Right renal cortex interstitium (tissue), 3 donors: ENCODE data around the gene BANK1. TPM values are rescaled to one million over a fixed set of nuclear protein-coding genes. Genes with fewer than 3 reads are reported as not detected.

Experiments
- DNase-seq, 3 donors: peaks; one replicate each; pipeline ENCODE4 v3.0.0-alpha.2; 2013; ENCODE audit warnings: low read depth in 3 of 3, low spot score in 2 of 3
- polyA plus RNA-seq, 3 donors: library from polyadenylated mRNA; unstranded; fragments of 120-200 nt; gene quantifications; one replicate each; pipeline ENCODE4 v1.2.1, GENCODE V29; 2013; ENCODE audit not compliant: insufficient read length in 3 of 3

Gene BANK1
- polyA plus RNA-seq, 3 donors, result 3.1 to 4.2 (median 3.2) TPM

DNA sequence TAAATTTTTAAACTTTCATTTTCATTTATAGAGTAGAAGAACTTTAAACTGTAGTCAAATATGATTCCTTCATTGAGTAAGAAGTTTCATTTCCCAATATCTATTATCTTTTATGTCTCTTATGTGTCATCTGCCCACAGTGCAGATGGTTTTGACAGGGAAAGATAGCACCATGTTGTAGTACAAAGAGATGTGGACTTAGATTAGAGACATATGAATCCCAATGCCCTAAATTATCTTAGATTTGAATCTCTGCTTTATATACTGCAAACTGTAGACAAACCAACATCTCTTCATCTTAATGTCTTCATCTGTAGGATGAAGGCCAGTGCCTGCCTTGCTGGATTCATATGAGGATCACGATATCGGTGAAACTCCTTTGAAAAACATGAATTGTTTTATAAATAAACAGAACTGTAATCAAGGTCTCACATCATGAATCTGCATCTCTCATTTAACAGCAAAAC lies 217.5 kb downstream of the BANK1 start:
- DNase-seq, result no peak

DNA sequence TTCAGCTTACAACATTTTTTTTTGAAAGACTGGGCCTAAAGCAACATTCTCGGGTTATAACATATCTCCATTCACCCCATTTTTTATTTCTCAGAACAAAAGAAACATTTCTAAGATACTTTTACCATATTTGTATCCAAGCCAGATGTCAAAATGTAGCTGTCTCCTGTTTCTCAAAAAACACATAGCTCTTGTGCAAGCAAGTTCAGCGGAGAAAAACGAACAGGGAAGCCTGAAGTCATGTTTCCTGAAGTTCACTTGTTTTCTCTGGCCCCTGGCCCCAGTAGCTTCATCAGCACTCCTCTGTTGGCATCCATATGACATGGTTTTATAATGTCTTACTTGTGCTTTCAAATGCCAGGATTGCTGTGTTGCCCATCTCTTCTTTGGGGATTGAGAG lies 218.2 kb downstream of the BANK1 start:
- DNase-seq, result no peak

DNA sequence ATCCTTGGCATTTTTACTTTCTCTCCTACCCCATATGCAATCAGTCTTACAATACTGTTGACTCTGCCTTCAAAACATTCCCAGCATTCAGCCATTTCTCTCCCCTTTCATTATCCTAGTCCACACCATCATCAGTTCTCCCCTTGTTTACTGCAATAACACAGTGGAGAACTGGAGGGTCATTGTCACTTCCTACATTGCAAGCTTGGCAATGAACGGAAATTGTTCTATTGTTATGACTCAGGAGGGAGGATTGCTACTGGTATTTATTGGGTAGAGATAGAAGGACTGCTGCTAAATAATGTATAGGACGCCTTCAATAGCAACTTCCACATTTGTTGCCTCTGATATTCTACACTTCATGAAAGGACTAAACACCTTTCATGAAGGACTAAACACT lies 231.8 kb downstream of the BANK1 start:
- DNase-seq, result no peak

DNA sequence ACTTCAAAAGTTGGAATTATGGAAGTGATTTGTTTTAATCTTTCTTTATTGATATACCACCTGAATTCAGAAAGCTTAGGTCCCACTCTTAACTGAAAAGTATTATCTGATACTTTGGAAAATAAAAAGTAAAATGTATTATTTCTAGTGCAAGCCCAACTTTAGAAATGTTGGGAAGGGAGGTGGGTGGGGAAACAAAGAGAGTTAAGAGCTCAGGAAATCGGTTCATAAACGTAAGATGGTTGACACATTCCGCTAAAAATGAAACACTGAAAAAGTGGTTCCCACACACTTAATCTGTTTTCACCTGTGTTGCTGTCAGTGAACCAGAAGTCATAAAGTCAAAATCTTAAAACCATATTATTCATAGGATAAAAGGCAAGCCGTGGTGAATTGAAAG lies 237.4 kb downstream of the BANK1 start:
- no peak for DNase-seq

DNA sequence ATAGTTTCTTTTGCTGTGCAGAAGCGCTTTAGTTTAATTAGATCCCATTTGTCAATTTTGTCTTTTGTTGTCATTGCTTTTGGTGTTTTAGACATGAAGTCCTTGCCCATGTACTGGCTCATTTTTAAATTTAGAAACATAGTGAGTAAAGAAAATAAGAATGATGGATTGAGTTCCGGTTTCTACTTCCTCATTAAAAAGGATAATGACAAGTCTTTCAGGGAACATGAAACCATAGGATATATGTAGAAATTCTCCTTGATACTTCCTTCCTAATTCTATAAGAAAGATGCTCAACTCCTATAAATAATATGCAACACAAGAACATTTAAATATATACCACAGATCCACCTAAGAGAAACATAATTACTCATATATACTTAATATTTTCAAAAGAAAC lies 240.9 kb downstream of the BANK1 start:
- DNase-seq, result no peak

DNA sequence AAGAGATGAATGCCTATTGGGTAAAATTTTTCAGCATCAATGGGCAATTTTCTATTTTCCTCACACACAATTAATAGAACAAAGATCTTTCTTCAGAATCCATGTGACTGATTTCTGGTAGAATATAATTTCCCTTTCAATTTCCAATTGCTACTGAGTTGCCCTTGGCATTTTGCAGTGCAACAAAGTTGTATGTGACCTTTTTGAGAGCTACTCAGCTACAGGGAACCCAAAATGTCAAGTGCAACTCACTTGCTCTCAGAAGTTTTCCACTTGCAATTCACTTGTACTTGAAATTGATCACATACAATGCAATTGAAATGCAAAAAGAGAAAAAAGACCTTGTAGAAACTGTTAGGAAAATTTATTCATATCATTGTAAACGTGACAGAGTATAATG lies 245.5 kb downstream of the BANK1 start:
- DNase-seq, result no peak

DNA sequence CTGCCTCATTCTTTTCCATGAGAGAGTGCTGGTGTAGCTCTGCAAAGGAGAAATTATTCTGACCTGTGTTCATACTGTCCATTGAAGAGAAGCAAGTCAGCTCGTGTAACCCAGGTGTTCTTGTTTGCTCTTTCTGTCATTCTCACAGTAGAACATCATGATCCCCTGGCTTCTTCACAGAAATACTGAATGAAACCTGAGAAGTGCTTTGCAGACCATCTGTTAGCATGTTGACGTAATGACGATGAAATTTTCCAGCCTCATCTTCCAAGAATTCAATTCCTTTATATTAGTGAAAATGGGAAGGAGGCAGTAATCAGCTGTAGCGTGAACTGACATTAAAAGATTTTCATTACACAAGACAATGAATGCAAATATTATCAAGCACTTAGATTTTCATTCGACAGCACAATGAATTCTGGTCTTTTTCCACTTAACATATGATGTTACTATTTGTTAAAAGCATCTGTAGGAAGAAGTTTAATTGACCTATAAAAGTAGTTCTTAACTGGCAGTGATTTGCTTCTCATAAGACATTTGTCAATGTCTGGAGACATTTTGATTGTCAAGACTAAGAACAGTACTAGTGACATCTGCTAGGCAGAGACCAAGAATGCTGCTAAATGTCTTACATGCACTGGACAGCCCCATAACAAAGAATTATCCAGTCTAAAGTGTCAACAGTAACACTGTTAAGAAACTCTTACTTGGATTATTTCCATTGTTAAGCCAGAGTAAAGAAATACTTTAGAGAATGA lies 246.3 kb downstream of the BANK1 start:
- no peak for DNase-seq

DNA sequence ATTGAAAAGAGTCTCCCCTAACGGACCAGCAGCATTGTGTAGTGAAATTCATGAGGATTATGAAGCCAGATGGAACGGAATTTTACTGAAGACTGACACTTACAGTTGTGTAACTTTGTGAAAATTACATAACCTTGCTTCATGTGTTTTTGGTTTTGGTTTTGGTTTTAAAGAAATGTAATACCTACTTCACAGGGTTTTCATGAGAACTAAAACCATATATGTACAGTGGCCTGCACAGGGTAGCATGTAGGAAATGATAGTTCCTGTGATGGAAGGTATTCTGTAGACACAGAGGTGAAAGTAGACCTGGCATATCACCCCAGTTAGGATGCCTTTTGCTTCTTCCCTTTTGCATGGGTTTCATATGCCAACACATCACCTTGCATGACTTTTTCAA lies 247.0 kb downstream of the BANK1 start:
- no peak for DNase-seq

DNA sequence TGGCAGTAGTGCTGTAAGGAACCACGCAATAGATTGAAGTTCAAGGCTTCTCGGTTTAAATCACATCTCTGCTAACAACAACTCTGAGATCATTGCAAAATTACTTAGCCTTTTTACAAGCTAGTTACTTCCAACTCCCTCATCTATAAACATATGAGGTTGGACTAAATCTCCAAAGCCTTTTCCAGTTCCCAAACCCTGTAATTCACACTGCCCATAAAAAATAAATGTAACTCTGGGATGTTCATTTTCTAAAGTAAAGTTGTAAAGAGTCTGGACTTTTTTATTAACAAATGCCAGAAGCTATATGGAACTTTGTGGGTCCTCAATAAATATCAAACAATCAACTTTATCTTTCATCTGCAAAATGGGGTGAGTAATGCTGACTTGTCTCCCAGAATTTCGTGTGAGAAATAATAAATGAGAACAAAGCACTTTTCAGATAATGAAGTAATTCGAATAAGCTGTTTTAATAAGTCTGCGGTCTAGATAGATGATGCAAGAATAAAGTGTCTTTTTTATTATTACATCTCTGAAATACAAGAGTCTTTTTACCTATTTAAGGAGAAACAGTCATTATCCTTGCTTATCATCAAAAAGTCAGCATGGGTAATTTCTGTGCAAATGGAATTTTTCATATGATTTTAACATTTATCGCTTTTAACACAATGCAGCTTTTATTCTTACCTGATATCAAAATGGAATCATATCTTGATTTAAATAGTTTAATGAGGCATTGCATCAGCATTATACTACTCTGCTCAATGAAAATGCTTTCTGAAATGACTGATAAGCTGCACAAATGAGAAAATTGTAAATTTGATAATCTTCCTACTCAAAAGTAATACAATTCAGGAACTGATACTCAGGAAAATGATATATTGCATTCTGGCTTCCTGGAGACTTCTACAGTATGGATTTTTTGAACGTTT lies 252.6 kb downstream of the BANK1 start:
- no peak for DNase-seq

DNA sequence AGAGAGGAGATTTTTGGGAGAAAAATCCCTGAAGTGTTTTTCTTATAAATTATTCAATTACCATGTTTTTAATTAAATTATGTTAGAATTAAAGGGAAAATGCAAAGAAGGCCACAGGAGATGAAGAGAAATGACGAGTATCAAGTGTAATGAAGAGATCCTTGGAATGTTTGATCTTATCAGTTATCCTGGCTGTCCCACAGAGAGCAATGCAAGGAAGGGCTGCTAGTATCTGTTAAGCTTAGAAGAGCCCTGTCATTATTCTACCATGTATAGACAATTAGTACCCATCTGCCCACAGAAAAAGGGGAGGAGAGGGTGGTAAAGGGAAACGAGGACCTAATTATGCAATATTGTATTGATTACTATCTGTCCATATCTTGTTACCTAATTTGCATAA lies 257.1 kb downstream of the BANK1 start:
- no peak for DNase-seq

DNA sequence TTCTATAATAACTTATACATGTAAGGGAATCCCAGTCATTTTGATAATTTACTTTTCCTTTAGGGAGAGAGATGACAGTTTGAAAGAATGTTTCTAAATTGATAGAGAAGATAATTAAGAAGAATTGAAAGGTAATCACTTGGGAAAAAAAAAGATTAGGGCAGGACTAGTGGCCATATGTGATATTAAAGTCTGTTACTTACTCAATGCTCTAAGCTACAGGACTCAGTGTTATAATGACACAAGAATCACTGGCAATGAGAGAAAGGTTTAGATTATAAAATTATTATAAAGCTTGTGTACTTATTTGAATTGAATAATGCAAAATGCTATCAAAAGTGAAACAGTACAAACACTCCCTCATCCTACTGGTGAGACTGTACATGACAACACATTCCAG lies 265.3 kb downstream of the BANK1 start:
- no peak for DNase-seq

DNA sequence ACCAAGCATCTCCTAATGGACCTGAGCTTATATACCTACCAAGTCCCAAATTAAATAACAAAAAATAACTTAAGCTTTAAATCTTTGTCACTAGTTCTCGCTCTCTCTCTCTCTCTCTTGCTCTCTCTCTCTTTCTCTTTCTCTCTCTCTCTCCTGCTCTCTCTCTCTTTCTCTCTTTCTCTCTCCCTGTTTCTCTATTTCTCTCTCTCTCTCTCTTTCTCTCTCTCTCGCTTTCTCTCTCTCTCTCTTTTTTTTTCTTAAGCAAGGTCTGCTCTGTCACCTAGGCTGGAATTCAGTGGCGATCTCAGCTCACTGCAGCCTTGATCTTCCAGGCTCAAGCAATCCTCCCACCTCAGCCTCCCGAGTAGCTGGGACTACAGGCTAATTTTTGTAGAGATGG lies 266.6 kb downstream of the BANK1 start:
- DNase-seq, result no peak

DNA sequence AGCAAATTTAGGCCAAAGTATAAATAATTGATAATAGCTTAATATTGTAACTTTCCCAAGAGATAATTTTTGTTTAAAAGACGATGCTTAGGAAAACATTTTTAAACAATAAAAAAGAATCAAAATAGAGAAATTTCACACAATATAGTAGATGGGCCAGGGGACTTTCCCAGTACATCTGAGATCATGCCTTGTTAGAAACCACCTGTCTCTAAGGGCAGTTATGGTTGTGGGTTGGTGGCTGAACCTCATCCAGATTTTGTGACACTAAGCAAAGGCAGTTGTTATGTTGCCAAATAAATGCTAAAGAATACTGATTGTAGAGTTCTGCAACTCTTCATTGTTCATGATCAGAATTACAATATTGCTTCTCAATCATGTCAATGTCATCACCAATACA lies 270.6 kb downstream of the BANK1 start:
- no peak for DNase-seq

DNA sequence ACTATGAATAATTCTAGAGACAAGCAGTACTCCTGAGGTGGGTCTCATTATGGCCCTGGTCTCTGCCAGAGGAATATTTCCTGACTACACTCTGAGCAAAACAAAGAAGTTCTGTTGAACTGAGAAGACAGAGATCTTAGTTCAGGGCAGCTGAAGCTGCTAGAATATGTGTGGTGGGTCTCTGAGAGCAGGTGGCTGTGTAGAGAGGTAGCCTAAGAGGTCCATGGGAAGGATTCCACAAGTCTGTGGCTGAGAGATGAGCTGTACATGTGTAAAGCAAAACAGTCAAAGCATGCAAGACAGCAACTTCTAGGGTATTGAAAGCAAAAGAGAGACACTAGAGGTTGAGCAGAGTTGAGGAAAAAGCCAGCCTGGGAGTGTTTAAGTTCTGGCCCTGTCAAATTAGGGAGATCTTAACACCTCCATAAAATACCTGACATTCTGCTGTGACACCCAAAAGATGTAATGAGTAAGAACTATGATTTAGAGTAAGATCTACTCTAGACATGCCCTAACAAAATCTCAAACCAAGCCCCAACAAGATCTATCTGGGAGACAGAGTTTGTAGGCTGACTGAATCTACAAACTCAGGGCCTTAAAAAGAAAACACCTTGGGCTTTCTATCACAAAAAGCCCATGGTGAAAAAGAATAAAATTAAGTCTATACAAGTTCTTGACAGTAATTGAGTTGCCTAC lies 274.4 kb downstream of the BANK1 start:
- DNase-seq, result no peak

DNA sequence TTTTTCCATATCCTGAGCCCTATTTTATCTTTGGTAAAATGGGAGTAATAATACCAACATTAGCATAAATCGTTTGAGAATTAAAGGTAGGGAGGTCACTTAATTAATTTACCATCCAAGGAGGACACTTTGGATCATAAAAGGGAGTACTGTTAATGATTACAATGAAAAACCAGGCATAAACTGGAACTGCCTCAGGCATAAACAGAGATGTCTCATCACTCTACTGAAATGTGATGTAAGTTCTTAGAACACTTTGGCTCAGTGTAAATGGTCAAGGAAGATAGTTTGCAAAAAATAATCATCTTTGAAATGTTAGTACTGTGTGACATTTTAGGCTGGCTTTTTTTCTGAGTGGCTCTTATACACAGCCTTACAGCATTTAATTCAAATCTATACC lies 286.1 kb downstream of the BANK1 start:
- DNase-seq, result no peak

DNA sequence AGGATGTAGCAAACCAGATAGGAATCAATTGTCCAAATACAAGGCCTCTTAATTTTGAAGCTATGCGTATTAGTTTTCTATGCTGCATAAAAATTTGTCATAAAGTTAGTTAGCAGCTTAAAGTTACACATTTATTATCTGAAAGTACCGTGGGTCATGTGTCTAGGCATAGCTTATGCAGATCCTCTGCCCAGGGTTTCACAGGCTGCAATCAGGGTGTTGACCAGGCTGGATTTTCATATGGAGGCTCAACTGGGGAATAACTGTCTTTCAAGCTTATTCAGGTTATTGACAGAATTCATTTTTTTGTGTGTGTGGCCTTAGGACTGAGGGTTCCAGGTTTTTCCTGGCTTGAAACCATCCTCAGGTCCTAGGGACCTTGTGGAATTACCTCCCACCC lies 289.7 kb downstream of the BANK1 start:
- no peak for DNase-seq

DNA sequence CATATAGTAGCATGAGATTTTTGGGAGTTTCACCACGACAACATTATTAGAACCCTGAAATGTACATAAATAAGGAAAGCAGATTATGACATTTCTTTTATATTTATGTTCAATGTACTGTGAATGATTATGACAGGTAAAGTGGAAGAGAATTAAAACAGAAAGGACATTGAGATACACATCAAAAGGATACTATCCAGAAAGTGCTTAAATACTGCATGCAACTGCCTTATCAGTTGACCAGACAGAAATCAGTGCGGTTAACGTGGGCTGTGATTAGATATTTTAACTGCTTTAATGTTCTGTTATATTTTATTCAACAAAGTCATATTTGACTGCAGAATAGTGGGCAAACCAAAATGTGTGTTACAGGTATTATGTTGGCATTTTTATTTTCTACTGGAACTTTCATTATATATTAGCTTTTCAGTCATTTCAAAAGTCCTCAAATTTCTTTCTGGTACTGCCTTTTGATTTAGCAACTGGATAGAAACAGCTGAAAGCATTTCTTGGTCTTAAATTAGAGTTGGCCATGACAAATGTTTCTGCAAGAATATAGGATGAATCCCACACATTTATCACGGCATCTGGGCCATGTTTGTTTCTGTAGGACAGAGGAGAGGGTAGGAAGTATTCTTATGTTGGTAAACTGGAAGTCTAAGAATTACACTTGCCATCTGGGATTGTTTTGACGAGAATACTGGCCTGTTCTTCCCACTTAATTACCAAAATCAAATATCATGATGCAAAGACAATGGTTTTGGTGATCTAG lies 299.5 kb downstream of the BANK1 start:
- DNase-seq, result no peak

DNA sequence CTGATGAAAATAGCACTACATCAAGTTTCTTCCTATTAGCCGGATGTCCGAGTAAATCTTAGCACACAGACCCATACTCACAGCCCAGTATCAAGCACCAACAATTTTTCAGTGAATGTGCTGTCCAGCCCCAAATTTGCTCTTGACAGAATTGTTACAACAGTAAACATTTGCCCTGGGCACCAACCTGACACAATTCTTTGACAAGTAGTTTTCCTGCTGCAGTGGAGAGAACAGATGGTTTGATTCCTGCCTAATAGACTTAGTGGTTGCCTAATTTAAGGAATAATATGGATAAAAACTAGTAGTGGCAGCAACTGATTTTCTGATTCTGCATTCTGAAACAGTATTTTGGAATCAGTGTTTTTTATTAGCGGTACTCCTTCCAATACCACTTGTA lies 301.1 kb downstream of the BANK1 start:
- DNase-seq, result no peak

DNA sequence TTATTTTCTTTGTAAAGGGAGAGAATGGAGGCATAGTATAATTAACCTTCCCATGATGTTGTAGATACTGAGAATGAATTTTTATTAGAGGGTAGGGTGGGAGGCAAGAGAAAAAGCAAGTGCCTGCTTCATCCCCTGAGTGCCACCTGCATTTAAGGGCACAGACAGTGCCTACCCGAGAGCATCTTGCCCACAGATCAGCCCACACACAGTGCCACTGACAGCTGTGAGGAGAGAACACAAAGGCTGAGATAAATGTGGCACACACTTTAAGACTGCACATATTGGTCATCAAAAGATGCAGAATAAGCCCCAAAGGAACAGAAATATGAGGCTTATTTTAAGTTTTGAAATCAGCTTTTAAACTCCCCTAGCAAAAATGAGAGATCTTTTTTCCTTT lies 304.0 kb downstream of the BANK1 start:
- DNase-seq, result no peak

DNA sequence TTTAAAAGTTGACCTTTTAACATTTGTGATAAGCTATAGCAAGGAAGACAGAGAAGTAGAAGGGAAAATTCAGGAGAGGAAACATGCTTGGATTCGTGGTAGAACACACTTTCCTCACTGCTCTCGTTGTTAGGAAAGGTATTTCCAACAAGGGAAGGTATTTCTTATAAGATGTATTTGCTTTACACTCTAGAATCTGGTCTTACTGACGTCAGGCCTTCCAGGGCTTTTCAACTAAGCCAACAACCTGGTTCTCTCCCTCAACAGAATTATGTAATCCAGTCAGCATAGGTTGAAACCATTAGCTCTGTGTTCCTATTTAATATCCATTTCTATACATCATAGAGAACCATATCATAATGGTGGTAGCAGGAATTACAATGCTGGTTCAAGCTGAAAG lies 312.8 kb downstream of the BANK1 start:
- DNase-seq, result no peak

DNA sequence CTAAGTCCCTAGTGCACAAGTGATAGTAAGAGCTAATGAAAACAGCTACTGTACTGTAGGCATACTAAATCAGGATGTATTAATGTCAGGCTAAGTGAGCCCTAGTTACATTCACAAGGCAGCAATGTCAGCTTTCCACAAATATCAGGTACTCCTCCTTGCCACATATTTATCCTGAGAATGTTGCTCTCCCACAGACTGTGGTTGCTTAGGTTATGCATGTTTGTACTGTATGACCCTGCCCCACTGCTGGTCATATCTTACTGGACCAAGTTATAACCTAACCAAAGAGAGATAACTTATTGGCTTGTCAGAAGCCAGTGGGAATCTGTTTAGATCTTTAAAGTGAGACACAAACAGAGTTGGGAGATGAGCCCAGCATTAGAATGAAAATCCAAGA lies 313.7 kb downstream of the BANK1 start:
- no peak for DNase-seq
